K562 (cell line): ENCODE results near the gene FLAD1. TPM values are rescaled to one million over a fixed set of nuclear protein-coding genes. Genes with fewer than 3 reads are reported as not detected.

ENCODE experiments used
- ATF1 ChIP-seq, 2 experiments: fragments of 450-650 bp in 1 of 2; IDR thresholded peaks; 2 replicates each; pipeline ENCODE4 v1.6.1; 2016; ENCODE audit warnings: missing compliant biosample characterization in 1 of 2, missing genetic modification characterization in 1 of 2
- CREB1 ChIP-seq, 2 experiments: sonication (generic) in 1 of 2; formaldehyde crosslinking in 1 of 2; IDR thresholded peaks; 2 replicates each; pipeline versions ENCODE4 v1.6.1 to v1.8.0; 2012 to 2022; ENCODE audit warnings: inconsistent platforms in 1 of 2, mild to moderate bottlenecking in 1 of 2, missing genetic modification reagents in 1 of 2, moderate library complexity in 1 of 2
- CXXC5 ChIP-seq: fragments of 250-450 bp; sonication (Bioruptor Pico); IDR thresholded peaks from 2 replicates; pipeline ENCODE4 v1.8.0; 2022; ENCODE audit warnings: inconsistent platforms, mild to moderate bottlenecking, moderate library complexity
- DMBX1 ChIP-seq: fragments of 250-450 bp; sonication (Bioruptor Pico); IDR thresholded peaks from 2 replicates; pipeline ENCODE4 v1.8.0; 2022; ENCODE audit warnings: inconsistent platforms, mild to moderate bottlenecking, moderate library complexity, borderline replicate concordance
- KDM4B ChIP-seq, 2 experiments: fragments of 450-650 bp in 1 of 2; sonication (generic) in 1 of 2; IDR thresholded peaks; 2 replicates each; pipeline ENCODE4 v1.6.1; 2016 to 2017; ENCODE audit warnings: borderline replicate concordance in 2 of 2, antibody characterized with exemption in 1 of 2, low read depth in 1 of 2, mild to moderate bottlenecking in 1 of 2
- KDM5B ChIP-seq: fragments of 200-600 bp; sonication (generic); IDR thresholded peaks from 2 replicates; pipeline ENCODE4 v1.6.1; 2012; ENCODE audit warnings: low read depth, mild to moderate bottlenecking, moderate library complexity, low read length, control low read depth, inconsistent platforms; ENCODE audit not compliant: insufficient replicate concordance
- OTX1 ChIP-seq: fragments of 450-650 bp; formaldehyde crosslinking; IDR thresholded peaks from 2 replicates; pipeline ENCODE4 v1.4.0; 2022; ENCODE audit warnings: mild to moderate bottlenecking
- POLR2AphosphoS5 ChIP-seq: IDR thresholded peaks from 2 replicates; pipeline ENCODE4 v1.6.1; 2011; ENCODE audit warnings: mild to moderate bottlenecking, low read depth, low read length, moderate library complexity; ENCODE audit not compliant: control insufficient read depth, insufficient read depth
- RFX1 ChIP-seq: fragments of 450-650 bp; IDR thresholded peaks from 2 replicates; pipeline ENCODE4 v1.6.1; 2016; ENCODE audit warnings: mild to moderate bottlenecking, moderate library complexity
- SMAD3 ChIP-seq: fragments of 450-650 bp; formaldehyde crosslinking; conservative IDR thresholded peaks from 2 replicates; pipeline ENCODE4 v1.4.0; 2020; ENCODE audit warnings: mild to moderate bottlenecking
- SRF ChIP-seq, 2 experiments: fragments of 250-450, 450-650 bp in 1 of 2; sonication (Bioruptor Pico) in 1 of 2; sonication (generic) in 1 of 2; formaldehyde crosslinking; IDR thresholded peaks; 2 replicates each; pipeline versions ENCODE4 v1.5.0 to v1.5.1; 2020 to 2022; ENCODE audit warnings: mild to moderate bottlenecking in 1 of 2, missing genetic modification reagents in 1 of 2
- TAF1 ChIP-seq: IDR thresholded peaks from 2 replicates; pipeline ENCODE4 v1.6.1; 2011; ENCODE audit warnings: mild to moderate bottlenecking, low read length, moderate library complexity; ENCODE audit not compliant: insufficient read depth, control insufficient read depth, severe bottlenecking; ENCODE audit errors: extremely low read depth
- TAF15 ChIP-seq: fragments of 200-400 bp; formaldehyde crosslinking; IDR thresholded peaks from 2 replicates; pipeline ENCODE4 v1.6.1; 2017; ENCODE audit warnings: mild to moderate bottlenecking, low read depth, low read length, moderate library complexity
- TAF9B ChIP-seq: fragments of 450-650 bp; IDR thresholded peaks from 2 replicates; pipeline ENCODE4 v1.6.1; 2018; ENCODE audit warnings: mild to moderate bottlenecking; ENCODE audit not compliant: partially characterized antibody
- ZZZ3 ChIP-seq: fragments of 450-650 bp; IDR thresholded peaks from 2 replicates; pipeline ENCODE4 v1.6.1; 2016; ENCODE audit warnings: antibody characterized with exemption, mild to moderate bottlenecking, moderate library complexity
- polyA plus RNA-seq, 8 experiments: library from polyadenylated mRNA; depleted of rRNA in 4 of 8; stranded (reverse) in 5 of 8; unstranded in 3 of 8; fragments of >200 nt; fragmentation: Nextera tagmentation in 2 of 8; fragmentation: Illumina TruSeq in 1 of 8; extraction: Ambion mirVana in 2 of 8; extraction: Trizol in 1 of 8; gene quantifications; 2 replicates each; pipeline versions ENCODE4 v1.2.1 to v1.2.3, GENCODE V29; 2011 to 2014; ENCODE audit warnings: inconsistent platforms in 1 of 8, missing spikeins in 1 of 8
- total RNA-seq, 7 experiments: library from RNA; depleted of rRNA in 6 of 7; stranded (reverse); fragments of >200 nt in 6 of 7; fragmentation: Illumina TruSeq in 2 of 7; extraction: Trizol in 2 of 7; gene quantifications; 2 replicates each; pipeline versions ENCODE4 v1.2.1 to v1.2.3, GENCODE V29; 2011 to 2021; ENCODE audit warnings: low replicate concordance in 1 of 7
- TF ChIP-seq, protein P1 (sequence below): IDR thresholded peaks from 2 replicates; pipeline ENCODE4 v1.6.1; 2012; ENCODE audit warnings: low read depth, low read length, improper control_type of control experiment, borderline replicate concordance
- TF ChIP-seq, protein P2 (sequence below): fragments of 250-450 bp; sonication (Bioruptor Pico); IDR thresholded peaks from 2 replicates; pipeline ENCODE4 v1.4.0; 2020
- TF ChIP-seq, protein P3 (sequence below): fragments of 450-650 bp; IDR thresholded peaks from 2 replicates; pipeline ENCODE4 v1.7.1; 2018; ENCODE audit warnings: mild to moderate bottlenecking, low read depth; ENCODE audit not compliant: partially characterized antibody

FLAD1 gene
- total and polyA plus RNA-seq, 9 of the 15 experiments (the other 6 are each of a cell fraction or from before 2014, with no cell fraction given) = 24.9 to 85.8 (median 67.0) TPM

DNA sequence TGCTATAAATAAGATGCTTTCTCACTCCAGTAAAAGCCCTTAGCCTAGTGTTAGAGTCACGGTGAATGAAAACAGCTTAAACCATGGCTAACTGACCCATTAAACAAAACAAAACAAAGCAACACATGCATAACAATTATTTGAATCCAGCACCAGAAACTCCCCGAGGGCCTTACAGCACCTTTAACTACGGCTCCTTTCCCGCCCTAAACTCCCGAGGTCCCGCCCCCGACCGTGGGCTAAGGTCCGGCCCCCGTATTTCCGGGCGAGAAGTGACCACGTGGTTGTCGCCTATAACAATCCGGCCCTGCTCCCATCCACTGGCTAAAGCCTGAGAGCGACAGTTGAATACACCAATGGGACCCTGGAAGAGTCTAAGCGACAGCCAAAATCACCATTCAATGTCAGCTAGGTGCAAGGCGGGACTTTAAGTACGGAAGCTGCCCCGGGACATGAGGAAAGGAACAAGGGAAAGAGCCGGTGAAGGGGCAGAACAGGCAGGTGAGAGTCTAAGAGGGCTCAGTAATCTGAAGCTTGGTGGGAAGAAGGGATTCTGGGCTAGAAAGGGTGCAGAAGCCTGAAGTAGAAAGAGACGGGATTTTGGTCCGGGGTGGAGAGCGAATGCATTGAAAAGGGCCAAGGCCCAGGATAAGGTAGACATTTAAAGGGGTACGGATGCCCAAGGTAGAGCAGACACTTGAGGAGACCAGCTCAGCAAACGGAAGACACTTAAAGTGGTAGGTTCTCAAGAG is at the start of gene FLAD1 (continued):
- TF ChIP-seq OTX1 (CRISPR knock-in tag) = peak; percentile 90
- peak in 1 of 2 experiments; percentile 67; a peak in 1 of 4 replicates for TF ChIP-seq SRF (CRISPR knock-in tag; IDR thresholded peaks at IDR 0.05)
- TF ChIP-seq ZZZ3 = peak; percentile 85
- peak; percentile 70 for TF ChIP-seq TAF9B
- peak; percentile 74 for TF ChIP-seq CXXC5 (CRISPR knock-in tag)
- TF ChIP-seq TAF1 = peak; percentile 68
- TF ChIP-seq KDM5B = peak; percentile 63
- TF ChIP-seq SMAD3 (CRISPR knock-in tag) = 0 out of 2 replicates have a peak, but pooled peaks have one; percentile 28
- TF ChIP-seq, protein P1, sequence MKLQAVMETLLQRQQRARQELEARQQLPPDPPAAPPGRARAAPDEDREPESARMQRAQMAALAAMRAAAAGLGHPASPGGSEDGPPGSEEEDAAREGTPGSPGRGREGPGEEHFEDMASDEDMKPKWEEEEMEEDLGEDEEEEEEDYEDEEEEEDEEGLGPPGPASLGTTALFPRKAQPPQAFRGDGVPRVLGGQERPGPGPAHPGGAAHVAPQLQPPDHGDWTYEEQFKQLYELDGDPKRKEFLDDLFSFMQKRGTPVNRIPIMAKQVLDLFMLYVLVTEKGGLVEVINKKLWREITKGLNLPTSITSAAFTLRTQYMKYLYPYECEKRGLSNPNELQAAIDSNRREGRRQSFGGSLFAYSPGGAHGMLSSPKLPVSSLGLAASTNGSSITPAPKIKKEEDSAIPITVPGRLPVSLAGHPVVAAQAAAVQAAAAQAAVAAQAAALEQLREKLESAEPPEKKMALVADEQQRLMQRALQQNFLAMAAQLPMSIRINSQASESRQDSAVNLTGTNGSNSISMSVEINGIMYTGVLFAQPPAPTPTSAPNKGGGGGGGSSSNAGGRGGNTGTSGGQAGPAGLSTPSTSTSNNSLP = peak; percentile 94
- peak; percentile 55; the same call in 1 of the 2 replicates for TF ChIP-seq CREB1 (IDR thresholded peaks at IDR 0.05)
- peak; percentile 70; the same call in 1 of the 2 replicates for TF ChIP-seq CREB1 (CRISPR knock-in tag; IDR thresholded peaks at IDR 0.05)
- TF ChIP-seq DMBX1 (CRISPR knock-in tag) = 0 out of 2 replicates have a peak, but pooled peaks have one; percentile 27
- TF ChIP-seq KDM4B (IDR thresholded peaks at IDR 0.05; ENCODE audit: borderline replicate concordance in 2 of 2, low read depth in 1 of 2) = 0 out of 4 replicates have a peak, but pooled peaks of 1 of the 2 experiments have one; percentile 27
- TF ChIP-seq, protein P2, sequence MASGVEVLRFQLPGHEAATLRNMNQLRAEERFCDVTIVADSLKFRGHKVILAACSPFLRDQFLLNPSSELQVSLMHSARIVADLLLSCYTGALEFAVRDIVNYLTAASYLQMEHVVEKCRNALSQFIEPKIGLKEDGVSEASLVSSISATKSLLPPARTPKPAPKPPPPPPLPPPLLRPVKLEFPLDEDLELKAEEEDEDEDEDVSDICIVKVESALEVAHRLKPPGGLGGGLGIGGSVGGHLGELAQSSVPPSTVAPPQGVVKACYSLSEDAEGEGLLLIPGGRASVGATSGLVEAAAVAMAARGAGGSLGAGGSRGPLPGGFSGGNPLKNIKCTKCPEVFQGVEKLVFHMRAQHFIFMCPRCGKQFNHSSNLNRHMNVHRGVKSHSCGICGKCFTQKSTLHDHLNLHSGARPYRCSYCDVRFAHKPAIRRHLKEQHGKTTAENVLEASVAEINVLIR (CRISPR knock-in tag) = no peak
- TF ChIP-seq, protein P3, sequence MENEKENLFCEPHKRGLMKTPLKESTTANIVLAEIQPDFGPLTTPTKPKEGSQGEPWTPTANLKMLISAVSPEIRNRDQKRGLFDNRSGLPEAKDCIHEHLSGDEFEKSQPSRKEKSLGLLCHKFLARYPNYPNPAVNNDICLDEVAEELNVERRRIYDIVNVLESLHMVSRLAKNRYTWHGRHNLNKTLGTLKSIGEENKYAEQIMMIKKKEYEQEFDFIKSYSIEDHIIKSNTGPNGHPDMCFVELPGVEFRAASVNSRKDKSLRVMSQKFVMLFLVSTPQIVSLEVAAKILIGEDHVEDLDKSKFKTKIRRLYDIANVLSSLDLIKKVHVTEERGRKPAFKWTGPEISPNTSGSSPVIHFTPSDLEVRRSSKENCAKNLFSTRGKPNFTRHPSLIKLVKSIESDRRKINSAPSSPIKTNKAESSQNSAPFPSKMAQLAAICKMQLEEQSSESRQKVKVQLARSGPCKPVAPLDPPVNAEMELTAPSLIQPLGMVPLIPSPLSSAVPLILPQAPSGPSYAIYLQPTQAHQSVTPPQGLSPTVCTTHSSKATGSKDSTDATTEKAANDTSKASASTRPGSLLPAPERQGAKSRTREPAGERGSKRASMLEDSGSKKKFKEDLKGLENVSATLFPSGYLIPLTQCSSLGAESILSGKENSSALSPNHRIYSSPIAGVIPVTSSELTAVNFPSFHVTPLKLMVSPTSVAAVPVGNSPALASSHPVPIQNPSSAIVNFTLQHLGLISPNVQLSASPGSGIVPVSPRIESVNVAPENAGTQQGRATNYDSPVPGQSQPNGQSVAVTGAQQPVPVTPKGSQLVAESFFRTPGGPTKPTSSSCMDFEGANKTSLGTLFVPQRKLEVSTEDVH = peak; percentile 98
- TF ChIP-seq ATF1 (CRISPR knock-in tag; IDR thresholded peaks at IDR 0.05) = no peak
- peak; percentile 91 for TF ChIP-seq ATF1 (tag; IDR thresholded peaks at IDR 0.05)
- peak; percentile 70; the same call in 1 of the 2 replicates for TF ChIP-seq POLR2AphosphoS5
- TF ChIP-seq RFX1 = peak; percentile 81
- no peak for TF ChIP-seq TAF15
